H1 (cell line): ENCODE measurements around the gene AOAH. TPM values are rescaled to one million over a fixed set of nuclear protein-coding genes. Genes with fewer than 3 reads are reported as not detected.

Experiments used
- CTCF ChIA-PET: fragments of 300-600 bp; sonication (Branson Sonifier 250); formaldehyde crosslinking; loops from one replicate; lab custom pipeline; 2021; ENCODE audit not compliant: partially characterized antibody; lab: Charles Lee
- POLR2A ChIA-PET: fragments of 300-600 bp; sonication (Branson Sonifier 250); formaldehyde crosslinking; loops from one replicate; lab custom pipeline; 2021; ENCODE audit warnings: inconsistent platforms; ENCODE audit not compliant: partially characterized antibody; lab: Charles Lee
- DNase-seq, 2 experiments: peaks; one replicate each; pipeline versions ENCODE4 v3.0.0 to v3.0.0-alpha.2; 2010 to 2022; ENCODE audit warnings: low spot score in 2 of 2, low read depth in 1 of 2, mixed read lengths in 1 of 2
- FAIRE-seq: peaks from 2 replicates; lab custom pipeline; 2011; peaks lifted over from hg19 to GRCh38; lab: Jason Lieb, UNC
- H2AFZ ChIP-seq: 2 replicates; pipeline ENCODE4 v1.8.1; 2012; ENCODE audit warnings: low read length, inconsistent platforms
- H2AK5ac ChIP-seq: 2 replicates; pipeline ENCODE4 v1.6.1; 2013; ENCODE audit warnings: low read depth, low read length
- H2BK120ac ChIP-seq: replicated peaks from 2 replicates; pipeline ENCODE3; 2013; ENCODE audit warnings: low read depth, low read length, inconsistent platforms
- H2BK12ac ChIP-seq: 2 replicates; pipeline ENCODE4 v1.6.1; 2013; ENCODE audit warnings: low read depth, low read length
- H2BK15ac ChIP-seq: 2 replicates; pipeline ENCODE4 v1.6.1; 2013; ENCODE audit warnings: low read length
- H2BK20ac ChIP-seq: 2 replicates; pipeline ENCODE4 v1.6.1; 2013; ENCODE audit warnings: low read length
- H2BK5ac ChIP-seq: 2 replicates; pipeline ENCODE4 v1.6.1; 2013; ENCODE audit warnings: low read depth, low read length
- H3K14ac ChIP-seq: 2 replicates; pipeline ENCODE4 v1.6.1; 2013; ENCODE audit warnings: inconsistent platforms; ENCODE audit not compliant: insufficient read length
- H3K18ac ChIP-seq: 2 replicates; pipeline ENCODE4 v1.6.1; 2013; ENCODE audit warnings: low read length; ENCODE audit errors: extremely low read depth
- H3K23ac ChIP-seq: 2 replicates; pipeline ENCODE4 v1.6.1; 2013; ENCODE audit warnings: inconsistent platforms; ENCODE audit not compliant: insufficient read length
- H3K23me2 ChIP-seq: 2 replicates; pipeline ENCODE4 v1.6.1; 2013; ENCODE audit warnings: low read depth, low read length
- H3K27ac ChIP-seq: 2 replicates; pipeline ENCODE4 v1.6.1; 2011; ENCODE audit warnings: low read depth, low read length, inconsistent platforms
- H3K27me3 ChIP-seq, 4 experiments: replicated peaks in 1 of 4; 1 replicate in 1 of 4; 2 replicates in 3 of 4; pipeline versions ENCODE4 v1.6.1 to v1.8.1; 2011 to 2013; ENCODE audit warnings: low read length in 3 of 4, mild to moderate bottlenecking in 3 of 4, inconsistent platforms in 2 of 4, mixed read lengths in 2 of 4, moderate library complexity in 1 of 4; ENCODE audit not compliant: control insufficient read depth in 3 of 4, insufficient read depth in 3 of 4; ENCODE audit errors: extremely low read depth in 1 of 4
- H3K36me3 ChIP-seq, 4 experiments: 2 replicates each; pipeline versions ENCODE4 v1.6.1 to v1.8.1; 2011 to 2013; ENCODE audit warnings: mild to moderate bottlenecking in 4 of 4, low read length in 3 of 4, moderate library complexity in 2 of 4, control low read depth in 1 of 4, inconsistent platforms in 1 of 4; ENCODE audit not compliant: insufficient read depth in 4 of 4, control insufficient read depth in 2 of 4
- H3K4ac ChIP-seq: replicated peaks from 2 replicates; pipeline ENCODE3; 2013; ENCODE audit warnings: low read length, low read depth, mixed read lengths, inconsistent platforms; ENCODE audit not compliant: insufficient read length
- H3K4me1 ChIP-seq, 4 experiments: replicated peaks in 1 of 4; 1 replicate in 1 of 4; 2 replicates in 3 of 4; pipeline versions ENCODE4 v1.6.1 to v1.8.1; 2011 to 2013; ENCODE audit warnings: low read length in 3 of 4, inconsistent platforms in 2 of 4, mixed read lengths in 1 of 4; ENCODE audit not compliant: insufficient read depth in 4 of 4, control insufficient read depth in 3 of 4
- H3K4me2 ChIP-seq, 2 experiments: 2 replicates each; pipeline versions ENCODE4 v1.6.1 to v1.8.1; 2011 to 2013; ENCODE audit warnings: low read depth in 2 of 2, low read length in 2 of 2, control low read depth in 1 of 2, inconsistent platforms in 1 of 2, mild to moderate bottlenecking in 1 of 2; ENCODE audit not compliant: insufficient read depth in 1 of 2
- H3K4me3 ChIP-seq, 4 experiments: fragments of 200-600, 300-600 bp in 1 of 4; sonication (generic), shearing (Covaris generic), sonication (Bioruptor Twin) in 1 of 4; 2 replicates each; pipeline versions ENCODE4 v1.5.1 to v1.8.1; 2011 to 2016; ENCODE audit warnings: low read length in 4 of 4, low read depth in 3 of 4, control low read depth in 2 of 4, inconsistent platforms in 2 of 4, mild to moderate bottlenecking in 2 of 4, mixed read lengths in 1 of 4, moderate library complexity in 1 of 4; ENCODE audit not compliant: insufficient read depth in 2 of 4; ENCODE audit errors: extremely low read depth in 1 of 4
- H3K56ac ChIP-seq: replicated peaks from 2 replicates; pipeline ENCODE3; 2013; ENCODE audit warnings: low read depth, mild to moderate bottlenecking, mixed read lengths, low read length, inconsistent platforms; ENCODE audit not compliant: insufficient read length
- H3K79me1 ChIP-seq: 2 replicates; pipeline ENCODE4 v1.6.1; 2013; ENCODE audit warnings: low read depth, low read length, control low read depth
- H3K79me2 ChIP-seq, 2 experiments: 2 replicates each; pipeline versions ENCODE4 v1.6.1 to v1.8.1; 2012 to 2013; ENCODE audit warnings: low read length in 2 of 2, mild to moderate bottlenecking in 2 of 2, inconsistent platforms in 1 of 2; ENCODE audit not compliant: insufficient read depth in 2 of 2, control insufficient read depth in 1 of 2
- H3K9ac ChIP-seq, 4 experiments: replicated peaks in 1 of 4; 1 replicate in 1 of 4; 2 replicates in 3 of 4; pipeline versions ENCODE4 v1.6.1 to v1.8.1; 2011 to 2013; ENCODE audit warnings: low read depth in 3 of 4, low read length in 3 of 4, control low read depth in 2 of 4, mild to moderate bottlenecking in 2 of 4, moderate library complexity in 2 of 4, inconsistent platforms in 1 of 4; ENCODE audit errors: extremely low read depth in 1 of 4
- H3K9me3 ChIP-seq, 2 experiments: 2 replicates each; pipeline versions ENCODE4 v1.6.1 to v1.8.1; 2012 to 2013; ENCODE audit warnings: mild to moderate bottlenecking in 2 of 2, moderate library complexity in 2 of 2, control low read depth in 1 of 2, inconsistent platforms in 1 of 2, low read depth in 1 of 2, low read length in 1 of 2, mixed read lengths in 1 of 2; ENCODE audit not compliant: insufficient read depth in 2 of 2
- H4K20me1 ChIP-seq, 2 experiments: replicated peaks in 1 of 2; 2 replicates each; pipeline versions ENCODE3 to v1.8.1; 2011 to 2013; ENCODE audit warnings: inconsistent platforms in 2 of 2, low read length in 2 of 2, mild to moderate bottlenecking in 1 of 2; ENCODE audit not compliant: insufficient read depth in 2 of 2, control insufficient read depth in 1 of 2
- H4K5ac ChIP-seq: 2 replicates; pipeline ENCODE4 v1.6.1; 2013; ENCODE audit warnings: low read length, low read depth, mixed read lengths, inconsistent platforms; ENCODE audit not compliant: insufficient read length
- H4K8ac ChIP-seq: 2 replicates; pipeline ENCODE4 v1.8.0; 2013; ENCODE audit warnings: mild to moderate bottlenecking, moderate library complexity, low read length, inconsistent platforms; ENCODE audit not compliant: insufficient read depth; ENCODE audit errors: extremely low read depth
- H4K91ac ChIP-seq: replicated peaks from 2 replicates; pipeline ENCODE3; 2013; ENCODE audit warnings: low read length, mixed read lengths, inconsistent platforms; ENCODE audit not compliant: insufficient read length
- ATF2 ChIP-seq: IDR thresholded peaks from 2 replicates; pipeline ENCODE4 v1.6.1; 2012; ENCODE audit warnings: low read length, inconsistent platforms
- ATF3 ChIP-seq: IDR thresholded peaks from 2 replicates; pipeline ENCODE4 v1.6.1; 2011; ENCODE audit warnings: low read depth, mild to moderate bottlenecking, low read length; ENCODE audit not compliant: insufficient read depth
- BCL11A ChIP-seq, 2 experiments: IDR thresholded peaks; one replicate each; pipeline ENCODE4 v1.6.1; 2011; ENCODE audit warnings: low read depth in 2 of 2, low read length in 2 of 2, mild to moderate bottlenecking in 2 of 2
- CHD1 ChIP-seq: IDR thresholded peaks from 2 replicates; pipeline ENCODE4 v1.6.1; 2012; ENCODE audit warnings: low read depth, low read length, improper control_type of control experiment
- EZH2 ChIP-seq: fragments of 200-600 bp; sonication (generic); IDR thresholded peaks from 2 replicates; pipeline ENCODE4 v1.7.1; 2012; ENCODE audit warnings: low read depth, mild to moderate bottlenecking, moderate library complexity, low read length, inconsistent platforms; ENCODE audit not compliant: severe bottlenecking
- FOSL1 ChIP-seq: IDR thresholded peaks from 2 replicates; pipeline ENCODE4 v1.6.1; 2011; ENCODE audit warnings: mild to moderate bottlenecking, low read depth, low read length, moderate library complexity; ENCODE audit not compliant: insufficient read depth
- HDAC6 ChIP-seq: IDR thresholded peaks from one replicate; pipeline ENCODE4 v1.7.1; 2012; ENCODE audit warnings: low read depth, mild to moderate bottlenecking, inconsistent platforms, low read length, moderate library complexity
- JUND ChIP-seq: IDR thresholded peaks from 2 replicates; pipeline ENCODE4 v1.6.1; 2011; ENCODE audit warnings: mild to moderate bottlenecking, improper control_type of control experiment, low read length
- NRF1 ChIP-seq: IDR thresholded peaks from 2 replicates; pipeline ENCODE4 v1.6.1; 2011; ENCODE audit warnings: mild to moderate bottlenecking, low read depth, low read length, improper control_type of control experiment
- POLR2A ChIP-seq, 2 experiments: IDR thresholded peaks; 1 replicate in 1 of 2; 2 replicates in 1 of 2; pipeline ENCODE4 v1.6.1; 2011; ENCODE audit warnings: low read depth in 2 of 2, low read length in 2 of 2, mild to moderate bottlenecking in 2 of 2; ENCODE audit errors: control extremely low read depth in 1 of 2
- POU5F1 ChIP-seq: IDR thresholded peaks from 2 replicates; pipeline ENCODE4 v1.6.1; 2011; ENCODE audit warnings: low read depth, mild to moderate bottlenecking, low read length, moderate library complexity
- RBBP5 ChIP-seq: IDR thresholded peaks from 2 replicates; pipeline ENCODE4 v1.7.1; 2012; ENCODE audit warnings: low read depth, mild to moderate bottlenecking, inconsistent platforms, low read length, moderate library complexity, borderline replicate concordance
- SRF ChIP-seq: IDR thresholded peaks from 2 replicates; pipeline ENCODE4 v1.6.1; 2011; ENCODE audit warnings: mild to moderate bottlenecking, low read depth, low read length, moderate library complexity
- WGBS, 2 experiments: shearing (Covaris generic) in 1 of 2; methylation state at CpG; one replicate each; pipeline versions ENCODE4 v1.1.6 to v1.1.7; 2013 to 2015; ENCODE audit warnings: low lambda C conversion rate in 2 of 2, mixed read lengths in 2 of 2, inconsistent platforms in 1 of 2, low coverage in 1 of 2, missing lambda C conversion rate in 1 of 2; ENCODE audit not compliant: insufficient replicate concordance in 2 of 2, insufficient coverage in 1 of 2, insufficient read length in 1 of 2; ENCODE audit errors: extremely low coverage in 1 of 2, missing lambda C conversion rate in 1 of 2; 5-methylcytosine and 5-hydroxymethylcytosine counted together
- polyA plus RNA-seq, 7 experiments: library from polyadenylated mRNA; depleted of rRNA in 3 of 7; stranded (reverse) in 5 of 7; unstranded in 2 of 7; fragments of >200 nt in 5 of 7; fragments of 200-250 nt in 2 of 7; gene quantifications; 1 replicate in 5 of 7; 2 replicates in 1 of 7; 4 replicates in 1 of 7; pipeline versions ENCODE4 v1.2.1 to v1.2.3, GENCODE V29; 2011 to 2013; ENCODE audit warnings: missing spikeins in 2 of 7, mixed read lengths in 2 of 7
- total RNA-seq: library from RNA; stranded (reverse); fragmentation: NEBNext Ultra II Directional; extraction: Animal tissue kit (Norgen Biotek cat#: 25700); gene quantifications from 2 replicates; pipeline ENCODE4 v1.2.1, GENCODE V29; 2021

The AOAH gene
- total and polyA plus RNA-seq, 2 of the 8 experiments (the other 6 are each of a cell fraction or from before 2014, with no cell fraction given): 0.08 TPM; not detected in 1

GRCh38 chr7:36629351-36629750 is 94.9 kb downstream of the AOAH start:
- H2AFZ ChIP-seq: no peak overlapping the region
- no peak overlapping the region for H2BK12ac ChIP-seq
- CTCF ChIA-PET: interaction anchor here (1.1 to 1.7 kb wide), 2 partner anchors 9 to 41 kb away, joined by 4 to 5 read pairs; no protein-coding TSS in a partner anchor
- no peak overlapping the region for H2BK15ac ChIP-seq
- no peak overlapping the region for H2AK5ac ChIP-seq
- H3K27me3 ChIP-seq: no peaks in the 10 kb centered on the region
- no peak overlapping the region for H2BK5ac ChIP-seq
- no peaks in the 10 kb centered on the region for H3K9me3 ChIP-seq
- POLR2A ChIA-PET: no interaction called here
- H3K79me1 ChIP-seq: no peaks in the 10 kb centered on the region; the same call in 1 of the 2 replicates
- WGBS, 2 experiments: 85% methylated on average over 1 of the region's 1 CpG; no CpG with 5 or more reads in 1 of the 2 experiments
- no peak overlapping the region for H3K14ac ChIP-seq
- no peak overlapping the region for H4K91ac ChIP-seq
- no peak overlapping the region for H3K9ac ChIP-seq
- H3K18ac ChIP-seq: no peak overlapping the region
- H4K20me1 ChIP-seq: no peaks in the 10 kb centered on the region
- no peaks in the 10 kb centered on the region; a peak in 1 of 8 replicates for H3K36me3 ChIP-seq
- H3K23ac ChIP-seq: no peak overlapping the region
- DNase-seq: no peak
- H4K8ac ChIP-seq: no peak overlapping the region
- no peak overlapping the region for H3K4me2 ChIP-seq
- no peak overlapping the region for H2BK20ac ChIP-seq
- no peak for FAIRE-seq
- no peak overlapping the region for H3K27ac ChIP-seq
- no peak overlapping the region for H4K5ac ChIP-seq
- H2BK120ac ChIP-seq: no peak overlapping the region
- H3K4ac ChIP-seq: no peak overlapping the region
- H3K56ac ChIP-seq: no peak overlapping the region
- peaks cover 4 to 13% (median 10%) of the 10 kb centered on the region in 4 experiments for H3K4me1 ChIP-seq
- no peak for TF ChIP-seq POLR2A (IDR thresholded peaks at IDR 0.05; ENCODE audit: control extremely low read depth in 1 of 2, low read depth in 2 of 2, low read length in 2 of 2)
- TF ChIP-seq ATF2: no peak
- no peak for TF ChIP-seq JUND
- no peak for TF ChIP-seq RBBP5
- TF ChIP-seq ATF3: no peak
- no peak for TF ChIP-seq BCL11A (IDR thresholded peaks at IDR 0.05; ENCODE audit: low read depth in 2 of 2, low read length in 2 of 2)
- no peak for TF ChIP-seq FOSL1
- no peak for TF ChIP-seq EZH2
- no peak for TF ChIP-seq POU5F1
- TF ChIP-seq HDAC6: no peak
- TF ChIP-seq CHD1: no peak
- TF ChIP-seq NRF1: no peak
- no peak for TF ChIP-seq SRF
- H3K79me2 ChIP-seq: no peaks in the 10 kb centered on the region
- H3K4me3 ChIP-seq: no peak overlapping the region
- no peaks in the 10 kb centered on the region for H3K23me2 ChIP-seq
